H1 (cell line): ENCODE results near the gene MPDU1. TPM values are rescaled to one million over a fixed set of nuclear protein-coding genes. Genes with fewer than 3 reads are reported as not detected.
A peak's percentile ranks its signal among the peaks of the same experiment; 100 is the strongest.

Experiments
- CTCF ChIA-PET: fragments of 300-600 bp; sonication (Branson Sonifier 250); formaldehyde crosslinking; loops from one replicate; lab custom pipeline; 2021; ENCODE audit not compliant: partially characterized antibody; lab: Charles Lee
- POLR2A ChIA-PET: fragments of 300-600 bp; sonication (Branson Sonifier 250); formaldehyde crosslinking; loops from one replicate; lab custom pipeline; 2021; ENCODE audit warnings: inconsistent platforms; ENCODE audit not compliant: partially characterized antibody; lab: Charles Lee
- DNase-seq, 2 experiments: peaks; one replicate each; pipeline versions ENCODE4 v3.0.0 to v3.0.0-alpha.2; 2010 to 2022; ENCODE audit warnings: low spot score in 2 of 2, low read depth in 1 of 2, mixed read lengths in 1 of 2
- FAIRE-seq: peaks from 2 replicates; lab custom pipeline; 2011; peaks lifted over from hg19 to GRCh38; lab: Jason Lieb, UNC
- H2AFZ ChIP-seq: 2 replicates; pipeline ENCODE4 v1.8.1; 2012; ENCODE audit warnings: low read length, inconsistent platforms
- H2AK5ac ChIP-seq: 2 replicates; pipeline ENCODE4 v1.6.1; 2013; ENCODE audit warnings: low read depth, low read length
- H2BK120ac ChIP-seq: replicated peaks from 2 replicates; pipeline ENCODE3; 2013; ENCODE audit warnings: low read depth, low read length, inconsistent platforms
- H2BK12ac ChIP-seq: 2 replicates; pipeline ENCODE4 v1.6.1; 2013; ENCODE audit warnings: low read depth, low read length
- H2BK15ac ChIP-seq: 2 replicates; pipeline ENCODE4 v1.6.1; 2013; ENCODE audit warnings: low read length
- H2BK20ac ChIP-seq: 2 replicates; pipeline ENCODE4 v1.6.1; 2013; ENCODE audit warnings: low read length
- H2BK5ac ChIP-seq: 2 replicates; pipeline ENCODE4 v1.6.1; 2013; ENCODE audit warnings: low read depth, low read length
- H3K14ac ChIP-seq: 2 replicates; pipeline ENCODE4 v1.6.1; 2013; ENCODE audit warnings: inconsistent platforms; ENCODE audit not compliant: insufficient read length
- H3K18ac ChIP-seq: 2 replicates; pipeline ENCODE4 v1.6.1; 2013; ENCODE audit warnings: low read length; ENCODE audit errors: extremely low read depth
- H3K23ac ChIP-seq: 2 replicates; pipeline ENCODE4 v1.6.1; 2013; ENCODE audit warnings: inconsistent platforms; ENCODE audit not compliant: insufficient read length
- H3K23me2 ChIP-seq: 2 replicates; pipeline ENCODE4 v1.6.1; 2013; ENCODE audit warnings: low read depth, low read length
- H3K27ac ChIP-seq: 2 replicates; pipeline ENCODE4 v1.6.1; 2011; ENCODE audit warnings: low read depth, low read length, inconsistent platforms
- H3K27me3 ChIP-seq, 4 experiments: replicated peaks in 1 of 4; 1 replicate in 1 of 4; 2 replicates in 3 of 4; pipeline versions ENCODE4 v1.6.1 to v1.8.1; 2011 to 2013; ENCODE audit warnings: low read length in 3 of 4, mild to moderate bottlenecking in 3 of 4, inconsistent platforms in 2 of 4, mixed read lengths in 2 of 4, moderate library complexity in 1 of 4; ENCODE audit not compliant: control insufficient read depth in 3 of 4, insufficient read depth in 3 of 4; ENCODE audit errors: extremely low read depth in 1 of 4
- H3K36me3 ChIP-seq, 4 experiments: 2 replicates each; pipeline versions ENCODE4 v1.6.1 to v1.8.1; 2011 to 2013; ENCODE audit warnings: mild to moderate bottlenecking in 4 of 4, low read length in 3 of 4, moderate library complexity in 2 of 4, control low read depth in 1 of 4, inconsistent platforms in 1 of 4; ENCODE audit not compliant: insufficient read depth in 4 of 4, control insufficient read depth in 2 of 4
- H3K4ac ChIP-seq: replicated peaks from 2 replicates; pipeline ENCODE3; 2013; ENCODE audit warnings: low read length, low read depth, mixed read lengths, inconsistent platforms; ENCODE audit not compliant: insufficient read length
- H3K4me1 ChIP-seq, 4 experiments: replicated peaks in 1 of 4; 1 replicate in 1 of 4; 2 replicates in 3 of 4; pipeline versions ENCODE4 v1.6.1 to v1.8.1; 2011 to 2013; ENCODE audit warnings: low read length in 3 of 4, inconsistent platforms in 2 of 4, mixed read lengths in 1 of 4; ENCODE audit not compliant: insufficient read depth in 4 of 4, control insufficient read depth in 3 of 4
- H3K4me2 ChIP-seq, 2 experiments: 2 replicates each; pipeline versions ENCODE4 v1.6.1 to v1.8.1; 2011 to 2013; ENCODE audit warnings: low read depth in 2 of 2, low read length in 2 of 2, control low read depth in 1 of 2, inconsistent platforms in 1 of 2, mild to moderate bottlenecking in 1 of 2; ENCODE audit not compliant: insufficient read depth in 1 of 2
- H3K4me3 ChIP-seq, 4 experiments: fragments of 200-600, 300-600 bp in 1 of 4; sonication (generic), shearing (Covaris generic), sonication (Bioruptor Twin) in 1 of 4; 2 replicates each; pipeline versions ENCODE4 v1.5.1 to v1.8.1; 2011 to 2016; ENCODE audit warnings: low read length in 4 of 4, low read depth in 3 of 4, control low read depth in 2 of 4, inconsistent platforms in 2 of 4, mild to moderate bottlenecking in 2 of 4, mixed read lengths in 1 of 4, moderate library complexity in 1 of 4; ENCODE audit not compliant: insufficient read depth in 2 of 4; ENCODE audit errors: extremely low read depth in 1 of 4
- H3K56ac ChIP-seq: replicated peaks from 2 replicates; pipeline ENCODE3; 2013; ENCODE audit warnings: low read depth, mild to moderate bottlenecking, mixed read lengths, low read length, inconsistent platforms; ENCODE audit not compliant: insufficient read length
- H3K79me1 ChIP-seq: 2 replicates; pipeline ENCODE4 v1.6.1; 2013; ENCODE audit warnings: low read depth, low read length, control low read depth
- H3K79me2 ChIP-seq, 2 experiments: 2 replicates each; pipeline versions ENCODE4 v1.6.1 to v1.8.1; 2012 to 2013; ENCODE audit warnings: low read length in 2 of 2, mild to moderate bottlenecking in 2 of 2, inconsistent platforms in 1 of 2; ENCODE audit not compliant: insufficient read depth in 2 of 2, control insufficient read depth in 1 of 2
- H3K9ac ChIP-seq, 4 experiments: replicated peaks in 1 of 4; 1 replicate in 1 of 4; 2 replicates in 3 of 4; pipeline versions ENCODE4 v1.6.1 to v1.8.1; 2011 to 2013; ENCODE audit warnings: low read depth in 3 of 4, low read length in 3 of 4, control low read depth in 2 of 4, mild to moderate bottlenecking in 2 of 4, moderate library complexity in 2 of 4, inconsistent platforms in 1 of 4; ENCODE audit errors: extremely low read depth in 1 of 4
- H3K9me3 ChIP-seq, 2 experiments: 2 replicates each; pipeline versions ENCODE4 v1.6.1 to v1.8.1; 2012 to 2013; ENCODE audit warnings: mild to moderate bottlenecking in 2 of 2, moderate library complexity in 2 of 2, control low read depth in 1 of 2, inconsistent platforms in 1 of 2, low read depth in 1 of 2, low read length in 1 of 2, mixed read lengths in 1 of 2; ENCODE audit not compliant: insufficient read depth in 2 of 2
- H4K20me1 ChIP-seq, 2 experiments: replicated peaks in 1 of 2; 2 replicates each; pipeline versions ENCODE3 to v1.8.1; 2011 to 2013; ENCODE audit warnings: inconsistent platforms in 2 of 2, low read length in 2 of 2, mild to moderate bottlenecking in 1 of 2; ENCODE audit not compliant: insufficient read depth in 2 of 2, control insufficient read depth in 1 of 2
- H4K5ac ChIP-seq: 2 replicates; pipeline ENCODE4 v1.6.1; 2013; ENCODE audit warnings: low read length, low read depth, mixed read lengths, inconsistent platforms; ENCODE audit not compliant: insufficient read length
- H4K8ac ChIP-seq: 2 replicates; pipeline ENCODE4 v1.8.0; 2013; ENCODE audit warnings: mild to moderate bottlenecking, moderate library complexity, low read length, inconsistent platforms; ENCODE audit not compliant: insufficient read depth; ENCODE audit errors: extremely low read depth
- H4K91ac ChIP-seq: replicated peaks from 2 replicates; pipeline ENCODE3; 2013; ENCODE audit warnings: low read length, mixed read lengths, inconsistent platforms; ENCODE audit not compliant: insufficient read length
- ATF2 ChIP-seq: IDR thresholded peaks from 2 replicates; pipeline ENCODE4 v1.6.1; 2012; ENCODE audit warnings: low read length, inconsistent platforms
- BACH1 ChIP-seq: IDR thresholded peaks from 2 replicates; pipeline ENCODE4 v1.6.1; 2012; ENCODE audit warnings: low read length, improper control_type of control experiment
- E2F6 ChIP-seq: IDR thresholded peaks from 2 replicates; pipeline ENCODE4 v1.6.1; 2012; ENCODE audit warnings: inconsistent platforms
- EGR1 ChIP-seq: IDR thresholded peaks from 2 replicates; pipeline ENCODE4 v1.6.1; 2011; ENCODE audit warnings: low read depth, low read length, borderline replicate concordance
- JUND ChIP-seq: IDR thresholded peaks from 2 replicates; pipeline ENCODE4 v1.6.1; 2011; ENCODE audit warnings: mild to moderate bottlenecking, improper control_type of control experiment, low read length
- KDM5A ChIP-seq: fragments of 200-600 bp; IDR thresholded peaks from 2 replicates; pipeline ENCODE4 v1.7.1; 2012; ENCODE audit warnings: mild to moderate bottlenecking, low read length, inconsistent platforms, mixed read lengths
- NRF1 ChIP-seq: IDR thresholded peaks from 2 replicates; pipeline ENCODE4 v1.6.1; 2011; ENCODE audit warnings: mild to moderate bottlenecking, low read depth, low read length, improper control_type of control experiment
- POLR2AphosphoS5 ChIP-seq: IDR thresholded peaks from 2 replicates; pipeline ENCODE4 v1.6.1; 2011; ENCODE audit warnings: low read depth, low read length
- SIX5 ChIP-seq: IDR thresholded peaks from 2 replicates; pipeline ENCODE4 v1.6.1; 2011; ENCODE audit warnings: mild to moderate bottlenecking, low read depth, low read length
- SRF ChIP-seq: IDR thresholded peaks from 2 replicates; pipeline ENCODE4 v1.6.1; 2011; ENCODE audit warnings: mild to moderate bottlenecking, low read depth, low read length, moderate library complexity
- SUZ12 ChIP-seq: fragments of 200-600 bp; sonication (generic); IDR thresholded peaks from 2 replicates; pipeline ENCODE4 v1.6.1; 2012; ENCODE audit warnings: mild to moderate bottlenecking, inconsistent platforms, low read length, moderate library complexity, mixed read lengths
- WGBS, 2 experiments: shearing (Covaris generic) in 1 of 2; methylation state at CpG; one replicate each; pipeline versions ENCODE4 v1.1.6 to v1.1.7; 2013 to 2015; ENCODE audit warnings: low lambda C conversion rate in 2 of 2, mixed read lengths in 2 of 2, inconsistent platforms in 1 of 2, low coverage in 1 of 2, missing lambda C conversion rate in 1 of 2; ENCODE audit not compliant: insufficient replicate concordance in 2 of 2, insufficient coverage in 1 of 2, insufficient read length in 1 of 2; ENCODE audit errors: extremely low coverage in 1 of 2, missing lambda C conversion rate in 1 of 2; 5-methylcytosine and 5-hydroxymethylcytosine counted together
- polyA plus RNA-seq, 7 experiments: library from polyadenylated mRNA; depleted of rRNA in 3 of 7; stranded (reverse) in 5 of 7; unstranded in 2 of 7; fragments of >200 nt in 5 of 7; fragments of 200-250 nt in 2 of 7; gene quantifications; 1 replicate in 5 of 7; 2 replicates in 1 of 7; 4 replicates in 1 of 7; pipeline versions ENCODE4 v1.2.1 to v1.2.3, GENCODE V29; 2011 to 2013; ENCODE audit warnings: missing spikeins in 2 of 7, mixed read lengths in 2 of 7
- total RNA-seq: library from RNA; stranded (reverse); fragmentation: NEBNext Ultra II Directional; extraction: Animal tissue kit (Norgen Biotek cat#: 25700); gene quantifications from 2 replicates; pipeline ENCODE4 v1.2.1, GENCODE V29; 2021

MPDU1 gene
- total and polyA plus RNA-seq, 2 of the 8 experiments (the other 6 are each of a cell fraction or from before 2014, with no cell fraction given) = 63.2 to 142 TPM

GRCh38 chr17:7590743-7591142 is 7.1 kb downstream of the MPDU1 start:
- peak overlapping the region in 2 of 4 experiments; percentile 18 to 29; a peak in 3 of 8 replicates for H3K4me3 ChIP-seq
- CTCF ChIA-PET = interaction anchor here (0.7 to 2.8 kb wide), 8 partner anchors 10 to 100 kb away, joined by 3 to 24 read pairs (median 15); partner anchors contain the start of genes FXR2 and SENP3
- POLR2A ChIA-PET = interaction anchor here (0.6 to 28.5 kb wide), 14 partner anchors 11 to 114 kb away, joined by 3 to 1144 read pairs (median 12); partner anchors contain the start of genes ATP1B2, CD68, EFNB3 and FXR2
- TF ChIP-seq SUZ12 (no peak), ATF2 (peak; percentile 28; the same call in 1 of the 2 replicates), KDM5A (no peak), SIX5 (no peak), POLR2AphosphoS5 (peak; percentile 60; the same call in 1 of the 2 replicates), JUND (no peak), EGR1 (no peak), SRF (no peak), E2F6 (no peak), BACH1 (no peak), NRF1 (no peak)

More at GRCh38 chr17:7590743-7591142, 7.1 kb downstream of the MPDU1 start:
- Histone ChIP-seq H2BK20ac (no peak overlapping the region), H4K91ac (no peak overlapping the region), H3K27me3 (no peaks in the 10 kb centered on the region), H4K8ac (no peak overlapping the region), H3K79me1 (no peaks in the 10 kb centered on the region; the same call in none of the 2 replicates), H3K9ac (no peak overlapping the region; a peak in 1 of 7 replicates), H3K4ac (no peak overlapping the region), H2BK120ac (no peak overlapping the region), H2BK12ac (peak overlapping the region; percentile 68; the same call in 1 of the 2 replicates), H2AK5ac (no peak overlapping the region), H3K9me3 (no peaks in the 10 kb centered on the region), H4K5ac (no peak overlapping the region), H3K23me2 (peaks cover 15% of the 10 kb centered on the region; the same call in 1 of the 2 replicates), H3K14ac (no peak overlapping the region), H3K56ac (no peak overlapping the region), H3K36me3 (peaks cover 15 to 53% (median 37%) of the 10 kb centered on the region in 4 experiments), H2BK5ac (peak overlapping the region; percentile 81; the same call in 1 of the 2 replicates), H3K18ac (peak overlapping the region; percentile 56; the same call in 1 of the 2 replicates), H3K4me2 (peak overlapping the region; percentile 49 to 71), H2BK15ac (no peak overlapping the region), H4K20me1 (peaks cover 0 to 2% of the 10 kb centered on the region in 2 experiments), H2AFZ (no peak overlapping the region), H3K27ac (peak overlapping the region; percentile 87), H3K4me1 (peaks cover 6 to 21% (median 18%) of the 10 kb centered on the region in 4 experiments), H3K79me2 (no peaks in the 10 kb centered on the region), H3K23ac (no peak overlapping the region)
- FAIRE-seq (peak; percentile 78), DNase-seq (peak in 1 of 2 experiments; percentile 63)
- WGBS, 2 experiments = 72% methylated on average over 4 of the region's 4 CpGs; no CpG with 5 or more reads in 1 of the 2 experiments
